ENCODE data around the gene SDE2.
"Not testable (repeated sequence)": the region's sequence is repeated elsewhere in the genome, so short reads cannot be mapped to it uniquely, and the experiment has no call there.

SDE2 gene

DNA sequence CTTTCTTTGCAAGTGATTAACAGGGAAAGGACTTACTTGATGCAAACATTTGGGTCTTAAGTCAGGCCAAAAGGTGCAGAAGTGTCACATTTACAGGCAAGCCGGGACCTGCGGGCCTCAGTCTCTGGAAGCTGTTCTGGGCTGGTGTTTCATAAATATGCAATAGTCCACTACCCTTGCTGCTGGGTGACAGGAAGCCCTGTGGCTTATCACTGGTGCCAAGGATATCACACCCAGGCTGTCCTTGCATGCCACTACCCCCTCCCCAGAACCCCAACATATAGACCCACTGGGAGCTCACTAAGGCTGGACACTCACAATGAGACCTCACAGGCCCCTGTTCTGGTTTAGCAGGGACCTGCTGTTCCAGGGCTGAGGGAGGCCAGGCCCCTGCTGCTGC, 54.8 kb downstream of the SDE2 start:
- Histone ChIP-seq H3K27me3 (ENCODE audit: control insufficient read depth, insufficient read depth, low read length) (no peaks in the 10 kb centered on the region), H3K4me1 (ENCODE audit: control insufficient read depth, insufficient read depth, low read length) (peaks cover 17% of the 10 kb centered on the region), H3K9me3 (ENCODE audit: control insufficient read depth, insufficient read depth, low read length) (no peaks in the 10 kb centered on the region), H3K27ac (ENCODE audit: low read length) (no peak overlapping the region), H3K36me3 (ENCODE audit: control insufficient read depth, insufficient read depth, low read length) (no peaks in the 10 kb centered on the region), H3K4me3 (ENCODE audit: low read length) (no peak overlapping the region)
- no CpG with 5 or more reads among the region's 2 CpGs for WGBS (ENCODE audit: insufficient coverage, insufficient read length)
- DNase-seq (ENCODE audit: low read depth, low spot score), result no peak

- Histone ChIP-seq H3K9me3 (ENCODE audit: control insufficient read depth, insufficient read depth, low read length) (no peaks in the 10 kb centered on the region), H3K4me3 (ENCODE audit: low read length) (no peak overlapping the region), H3K36me3 (ENCODE audit: control insufficient read depth, insufficient read depth, low read length) (no peaks in the 10 kb centered on the region), H3K4me1 (ENCODE audit: control insufficient read depth, insufficient read depth, low read length) (peaks cover 17% of the 10 kb centered on the region), H3K27me3 (ENCODE audit: control insufficient read depth, insufficient read depth, low read length) (no peaks in the 10 kb centered on the region), H3K27ac (ENCODE audit: low read length) (no peak overlapping the region)
- WGBS (ENCODE audit: insufficient coverage, insufficient read length), result no CpG with 5 or more reads among the region's 4 CpGs
- no peak for DNase-seq (ENCODE audit: low read depth, low spot score)
Measured at GRCh38 chr1:225943582-225943981, 55.6 kb downstream of the SDE2 start.

- no peaks in the 10 kb centered on the region for H3K36me3 ChIP-seq (ENCODE audit: control insufficient read depth, insufficient read depth, low read length)
- H3K4me3 ChIP-seq (ENCODE audit: low read length), result no peak overlapping the region
- no peaks in the 10 kb centered on the region for H3K9me3 ChIP-seq (ENCODE audit: control insufficient read depth, insufficient read depth, low read length)
- no peaks in the 10 kb centered on the region for H3K27me3 ChIP-seq (ENCODE audit: control insufficient read depth, insufficient read depth, low read length)
- no peak overlapping the region for H3K27ac ChIP-seq (ENCODE audit: low read length)
- no CpG with 5 or more reads among the region's 7 CpGs for WGBS (ENCODE audit: insufficient coverage, insufficient read length)
- DNase-seq (ENCODE audit: low read depth, low spot score), result no peak
- H3K4me1 ChIP-seq (ENCODE audit: control insufficient read depth, insufficient read depth, low read length), result peaks cover 17% of the 10 kb centered on the region
Measured at GRCh38 chr1:225942574-225942973, 56.6 kb downstream of the SDE2 start.

DNA sequence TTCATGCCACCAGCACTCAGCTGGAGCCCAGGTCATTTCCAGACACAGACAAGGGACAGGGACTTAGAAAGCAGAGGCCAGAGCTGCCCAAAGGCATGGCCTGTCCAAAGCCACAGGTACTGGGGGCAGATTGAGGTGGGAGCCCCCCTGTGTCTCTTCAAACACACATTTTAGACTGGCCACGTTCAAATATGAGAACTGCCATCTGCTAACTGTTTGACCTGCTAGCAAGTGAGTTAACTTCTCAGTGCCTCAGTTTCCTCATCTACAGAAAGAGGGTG, 57.3 kb downstream of the SDE2 start:
- no peak overlapping the region for H3K27ac ChIP-seq (ENCODE audit: low read length)
- no peak overlapping the region for H3K4me3 ChIP-seq (ENCODE audit: low read length)
- no peaks in the 10 kb centered on the region for H3K36me3 ChIP-seq (ENCODE audit: control insufficient read depth, insufficient read depth, low read length)
- no CpG with 5 or more reads among the region's 1 CpG for WGBS (ENCODE audit: insufficient coverage, insufficient read length)
- no peaks in the 10 kb centered on the region for H3K9me3 ChIP-seq (ENCODE audit: control insufficient read depth, insufficient read depth, low read length)
- peaks cover 17% of the 10 kb centered on the region for H3K4me1 ChIP-seq (ENCODE audit: control insufficient read depth, insufficient read depth, low read length)
- H3K27me3 ChIP-seq (ENCODE audit: control insufficient read depth, insufficient read depth, low read length), result no peaks in the 10 kb centered on the region
- no peak for DNase-seq (ENCODE audit: low read depth, low spot score)

DNA sequence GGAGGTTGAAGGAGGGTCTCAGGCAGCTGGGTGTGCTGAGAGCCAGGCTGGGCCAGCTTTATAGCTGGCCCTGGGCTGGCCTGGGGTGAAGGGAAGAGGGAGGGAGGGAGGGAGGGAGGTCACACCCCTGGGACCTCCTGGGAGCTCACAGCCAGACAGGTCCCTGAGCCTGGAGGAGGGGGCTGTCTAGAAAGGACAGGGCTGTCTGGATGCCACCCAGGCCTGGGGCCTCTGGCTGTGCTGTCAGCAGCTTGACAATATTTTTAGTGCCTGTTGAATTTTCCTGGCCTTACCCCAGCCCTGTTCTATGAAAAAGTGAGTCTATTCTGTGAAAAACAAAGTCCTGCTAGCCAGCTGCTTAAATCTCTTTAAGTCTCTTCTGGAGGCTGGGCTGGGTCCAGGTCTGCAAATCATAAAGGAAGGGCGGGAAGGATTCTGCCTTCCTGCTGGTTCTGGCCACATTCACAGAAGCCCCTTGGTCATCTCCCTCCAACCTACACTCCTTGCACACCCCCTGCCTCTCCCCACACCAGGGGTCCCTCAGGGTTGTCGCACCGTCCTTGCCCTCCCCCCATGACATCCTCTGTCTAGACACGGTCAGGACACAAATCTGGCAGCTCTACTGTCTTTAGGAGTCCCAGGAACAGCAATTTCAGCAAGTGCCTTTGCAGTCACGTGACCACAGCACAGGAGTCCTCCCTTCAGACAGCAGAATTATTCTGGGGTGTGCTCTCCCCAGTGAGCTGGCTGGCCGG, 57.8 kb downstream of the SDE2 start, which contains the start of gene LEFTY2:
Gene LEFTY2, minus strand, starts transcription at position 34 of the 755 bp plus-strand sequence. CDS start 80 bp downstream, outside the sequence.
- no CpG with 5 or more reads among the region's 6 CpGs for WGBS (ENCODE audit: insufficient coverage, insufficient read length)
- H3K27ac ChIP-seq (ENCODE audit: low read length), result no peak within 1 kb of the TSS
- peaks cover 17% of the 10 kb centered on the region for H3K4me1 ChIP-seq (ENCODE audit: control insufficient read depth, insufficient read depth, low read length)
- H3K36me3 ChIP-seq (ENCODE audit: control insufficient read depth, insufficient read depth, low read length), result no peaks in the 10 kb centered on the region
- H3K27me3 ChIP-seq (ENCODE audit: control insufficient read depth, insufficient read depth, low read length), result no peaks in the 10 kb centered on the region
- no peak for DNase-seq (ENCODE audit: low read depth, low spot score)
- H3K4me3 ChIP-seq (ENCODE audit: low read length), result no peak within 1 kb of the TSS
- no peaks in the 10 kb centered on the region for H3K9me3 ChIP-seq (ENCODE audit: control insufficient read depth, insufficient read depth, low read length)

DNA sequence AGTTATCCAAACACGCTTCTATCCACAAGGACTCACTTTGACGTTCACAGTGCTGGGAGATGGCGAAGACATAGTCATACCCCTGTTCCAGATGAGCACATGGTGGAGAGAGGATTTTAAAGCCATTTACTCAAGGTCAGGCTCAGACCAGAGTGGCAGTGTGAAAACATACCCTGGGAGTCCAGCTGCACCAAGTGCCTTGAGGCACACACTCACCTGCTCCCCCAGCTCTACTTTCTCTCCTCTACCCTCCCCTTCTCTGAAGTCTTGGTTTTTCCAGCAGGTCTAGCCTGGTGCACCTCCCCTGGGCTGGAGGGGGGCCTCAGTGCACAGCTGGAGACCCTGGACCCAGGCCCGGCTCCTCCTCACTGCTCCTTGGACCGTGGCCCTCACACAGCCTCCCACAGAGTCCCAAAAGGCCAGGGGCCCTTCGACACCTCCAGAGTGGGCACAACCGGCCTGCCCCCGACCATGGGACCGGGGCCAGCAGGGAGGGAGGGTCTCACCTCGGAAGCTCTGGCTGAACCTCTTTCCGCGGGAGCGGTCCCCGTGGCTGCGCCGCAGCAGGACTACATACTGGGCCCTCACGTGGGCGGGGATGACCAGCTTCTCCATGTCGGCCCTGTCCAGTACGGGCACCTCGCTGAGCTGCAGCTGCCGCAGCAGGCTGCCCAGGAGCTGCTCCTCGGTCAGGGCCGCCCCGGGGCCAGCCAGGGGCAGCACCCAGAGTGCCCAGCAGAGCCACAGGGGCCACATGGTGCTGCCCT, 58.6 kb downstream of the SDE2 start:
- no peak for DNase-seq (ENCODE audit: low read depth, low spot score)
- Histone ChIP-seq H3K27ac (ENCODE audit: low read length) (no peak overlapping the region), H3K9me3 (ENCODE audit: control insufficient read depth, insufficient read depth, low read length) (no peaks in the 10 kb centered on the region), H3K4me3 (ENCODE audit: low read length) (no peak overlapping the region), H3K4me1 (ENCODE audit: control insufficient read depth, insufficient read depth, low read length) (peaks cover 13% of the 10 kb centered on the region), H3K36me3 (ENCODE audit: control insufficient read depth, insufficient read depth, low read length) (no peaks in the 10 kb centered on the region), H3K27me3 (ENCODE audit: control insufficient read depth, insufficient read depth, low read length) (no peaks in the 10 kb centered on the region)
- no CpG with 5 or more reads among the region's 25 CpGs for WGBS (ENCODE audit: insufficient coverage, insufficient read length)

DNA sequence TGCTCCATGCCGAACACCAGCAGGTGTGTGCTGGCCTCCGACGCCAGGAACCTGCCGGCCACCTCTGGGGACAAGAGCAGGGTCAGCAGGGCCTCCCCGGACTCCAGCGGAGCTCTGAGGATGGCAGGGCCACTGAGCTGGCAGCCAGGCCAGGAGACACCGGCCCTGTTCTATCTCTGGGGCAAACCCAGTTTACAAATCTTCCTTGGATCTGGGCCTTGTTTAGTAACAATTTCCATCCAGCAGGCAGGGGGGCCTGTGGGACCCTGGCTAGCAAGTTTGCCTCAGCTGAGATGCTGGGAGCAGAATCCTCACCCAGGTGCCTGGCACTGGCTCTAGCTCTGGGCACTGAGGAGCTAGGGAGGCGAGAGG, 59.2 kb downstream of the SDE2 start:
- not testable (repeated sequence) for DNase-seq (ENCODE audit: low read depth, low spot score); H3K4me3 ChIP-seq (ENCODE audit: low read length); H3K27ac ChIP-seq (ENCODE audit: low read length); H3K36me3 ChIP-seq (ENCODE audit: control insufficient read depth, insufficient read depth, low read length); H3K4me1 ChIP-seq (ENCODE audit: control insufficient read depth, insufficient read depth, low read length); H3K27me3 ChIP-seq (ENCODE audit: control insufficient read depth, insufficient read depth, low read length); H3K9me3 ChIP-seq (ENCODE audit: control insufficient read depth, insufficient read depth, low read length)
- no CpG with 5 or more reads among the region's 8 CpGs for WGBS (ENCODE audit: insufficient coverage, insufficient read length)

DNA sequence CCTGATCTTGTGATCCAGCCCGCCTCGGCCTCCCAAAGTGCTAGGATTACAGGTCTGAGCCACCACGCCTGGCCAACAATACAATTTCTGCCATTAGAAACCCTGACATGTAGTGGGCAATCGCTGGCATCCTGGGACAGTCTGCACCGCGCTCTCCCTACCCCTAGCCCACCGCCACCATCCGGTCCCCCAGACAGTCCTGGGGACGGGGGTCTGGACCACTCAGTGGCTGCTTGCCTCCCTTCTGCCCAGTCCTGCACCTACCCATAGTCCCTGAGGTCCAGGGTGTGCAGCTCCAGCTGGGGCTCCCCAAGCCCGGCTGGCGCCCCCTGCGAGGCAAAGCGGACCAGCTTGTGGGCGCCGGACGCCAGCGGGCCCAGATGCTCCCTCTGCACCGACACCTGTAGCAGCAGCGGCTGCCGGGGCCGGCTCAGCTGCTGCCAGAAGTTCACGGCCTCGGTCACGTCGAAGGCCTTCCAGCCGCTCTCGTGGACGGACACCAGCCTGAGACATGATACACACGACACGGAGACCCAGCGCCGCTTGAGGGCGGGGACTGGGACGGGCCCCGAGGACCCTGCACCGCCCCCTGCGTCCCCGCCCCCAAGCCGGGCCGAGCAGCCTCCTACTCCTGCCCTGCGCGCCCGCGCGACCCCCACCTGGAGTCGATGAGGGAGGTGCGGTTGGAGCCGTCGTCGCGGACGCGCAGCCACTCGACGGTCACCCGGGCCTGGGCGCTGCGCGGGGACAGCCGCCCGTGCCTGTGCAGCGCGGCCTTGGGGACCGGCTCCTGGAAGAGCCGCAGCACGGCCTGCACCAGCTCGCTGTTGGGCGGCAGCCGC, 59.8 kb downstream of the SDE2 start:
- no CpG with 5 or more reads among the region's 69 CpGs for WGBS (ENCODE audit: insufficient coverage, insufficient read length)
- not testable (repeated sequence) for H3K4me1 ChIP-seq (ENCODE audit: control insufficient read depth, insufficient read depth, low read length)

DNA sequence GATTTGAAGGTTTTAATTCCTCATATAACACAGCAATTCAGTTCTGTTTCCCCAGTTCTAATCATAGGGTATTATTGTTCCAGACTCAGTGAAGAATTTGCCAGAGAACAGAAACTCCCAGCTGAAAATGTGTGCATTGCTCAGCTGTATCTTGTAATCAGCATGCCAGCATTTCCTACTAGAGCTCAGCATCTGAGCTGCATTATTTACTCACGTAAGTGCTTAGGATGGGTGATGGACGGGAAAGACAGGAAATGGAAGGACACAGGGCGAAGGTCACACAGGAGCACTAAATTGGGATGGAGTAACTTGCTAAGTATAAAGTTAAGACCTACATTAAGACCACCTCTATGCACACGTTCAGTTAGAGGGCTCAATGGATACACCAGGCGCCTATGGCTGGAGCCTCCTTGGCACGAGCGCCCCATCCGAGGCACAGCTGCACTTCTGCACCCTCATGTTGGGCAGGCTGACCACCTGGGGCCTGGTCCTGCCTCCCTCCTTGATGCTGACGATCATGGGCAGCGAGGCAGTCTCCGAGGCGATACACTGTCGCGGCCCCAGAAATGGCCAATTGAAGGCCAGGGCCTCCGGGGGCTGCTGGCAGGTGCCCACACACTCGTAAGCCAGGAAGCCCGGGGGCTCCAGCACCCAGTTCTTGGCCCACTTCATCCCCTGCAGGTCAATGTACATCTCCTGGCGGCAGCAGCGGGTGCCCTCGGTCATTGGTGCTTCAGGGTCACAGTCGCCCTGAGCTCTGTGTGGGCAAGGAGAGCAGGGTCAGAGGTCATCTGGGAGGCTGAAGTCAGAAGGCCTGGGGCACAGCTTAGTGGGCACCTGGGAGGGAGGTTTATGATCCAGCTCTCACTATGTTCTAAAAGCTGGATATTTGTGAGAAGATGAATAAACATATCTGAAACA, 61.8 kb downstream of the SDE2 start:
- Histone ChIP-seq H3K9me3 (ENCODE audit: control insufficient read depth, insufficient read depth, low read length) (no peaks in the 10 kb centered on the region), H3K27me3 (ENCODE audit: control insufficient read depth, insufficient read depth, low read length) (no peaks in the 10 kb centered on the region), H3K4me3 (ENCODE audit: low read length) (no peak overlapping the region), H3K4me1 (ENCODE audit: control insufficient read depth, insufficient read depth, low read length) (peaks cover 2% of the 10 kb centered on the region; the same call in 1 of the 2 replicates), H3K36me3 (ENCODE audit: control insufficient read depth, insufficient read depth, low read length) (no peaks in the 10 kb centered on the region), H3K27ac (ENCODE audit: low read length) (no peak overlapping the region)
- WGBS (ENCODE audit: insufficient coverage, insufficient read length), result no CpG with 5 or more reads among the region's 21 CpGs
- DNase-seq (ENCODE audit: low read depth, low spot score), result no peak

More for the DNA sequence above, 59.8 kb downstream of the SDE2 start:
- H3K36me3 ChIP-seq (ENCODE audit: control insufficient read depth, insufficient read depth, low read length); DNase-seq (ENCODE audit: low read depth, low spot score); H3K27me3 ChIP-seq (ENCODE audit: control insufficient read depth, insufficient read depth, low read length); H3K27ac ChIP-seq (ENCODE audit: low read length); H3K9me3 ChIP-seq (ENCODE audit: control insufficient read depth, insufficient read depth, low read length): not testable (repeated sequence)
- H3K4me3 ChIP-seq (ENCODE audit: low read length), result peak overlapping the region; percentile 42; the same call in 1 of the 2 replicates
